K562 treated with DMSO at 1 percent for 24 hours (cell line): ENCODE results near the gene NDUFA3. TPM values are rescaled to one million over a fixed set of nuclear protein-coding genes. Genes with fewer than 3 reads are reported as not detected.

Experiments used
- total RNA-seq: library from RNA; unstranded; fragments of 300-600 nt; gene quantifications from 2 replicates; pipeline ENCODE4 v1.2.3, GENCODE V29; 2022; ENCODE audit warnings: low read depth; ENCODE audit not compliant: insufficient read depth

NDUFA3 gene
- 86.4 and 133 TPM in 2 replicates for total RNA-seq

DNA sequence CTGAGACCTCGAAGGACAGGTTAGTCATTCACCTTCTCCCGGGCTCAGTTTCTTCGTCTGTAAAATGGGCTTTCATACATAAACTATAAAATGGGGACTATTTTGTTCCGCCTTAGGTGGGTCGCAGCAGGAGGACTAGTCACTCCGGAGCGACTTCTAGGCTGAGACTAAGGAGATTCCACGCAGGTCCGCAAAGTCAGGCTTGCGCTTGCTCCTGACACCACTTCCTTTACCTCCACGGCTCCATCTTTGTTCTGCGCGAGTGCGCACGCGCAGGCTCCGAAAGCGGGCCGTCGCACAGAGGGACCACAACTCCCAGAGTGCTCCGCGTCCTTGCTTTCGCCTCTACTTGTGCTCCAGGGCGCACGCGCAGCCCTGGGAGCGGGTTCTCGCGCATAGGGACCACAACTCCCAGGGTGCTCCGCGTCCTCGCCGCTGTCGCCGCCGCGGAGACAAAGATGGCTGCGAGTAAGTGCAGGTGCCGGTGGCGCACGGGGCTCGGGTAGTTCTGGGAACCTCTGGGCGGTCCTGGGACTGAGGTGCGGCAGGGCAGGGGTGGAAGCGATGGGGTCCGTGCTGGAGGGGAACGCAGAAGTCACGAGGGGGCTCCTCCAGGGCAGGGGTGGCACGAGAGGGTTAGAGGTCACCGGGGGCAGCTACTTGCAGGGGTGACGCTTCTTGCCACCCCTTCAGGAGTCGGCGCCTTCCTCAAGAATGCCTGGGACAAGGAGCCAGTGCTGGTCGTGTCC lies at the start of gene NDUFA3:
Gene NDUFA3 (plus strand): TSS at position 435 of the 749 bp plus-strand sequence. CDS start 24 bp downstream, at position 459.

DNA sequence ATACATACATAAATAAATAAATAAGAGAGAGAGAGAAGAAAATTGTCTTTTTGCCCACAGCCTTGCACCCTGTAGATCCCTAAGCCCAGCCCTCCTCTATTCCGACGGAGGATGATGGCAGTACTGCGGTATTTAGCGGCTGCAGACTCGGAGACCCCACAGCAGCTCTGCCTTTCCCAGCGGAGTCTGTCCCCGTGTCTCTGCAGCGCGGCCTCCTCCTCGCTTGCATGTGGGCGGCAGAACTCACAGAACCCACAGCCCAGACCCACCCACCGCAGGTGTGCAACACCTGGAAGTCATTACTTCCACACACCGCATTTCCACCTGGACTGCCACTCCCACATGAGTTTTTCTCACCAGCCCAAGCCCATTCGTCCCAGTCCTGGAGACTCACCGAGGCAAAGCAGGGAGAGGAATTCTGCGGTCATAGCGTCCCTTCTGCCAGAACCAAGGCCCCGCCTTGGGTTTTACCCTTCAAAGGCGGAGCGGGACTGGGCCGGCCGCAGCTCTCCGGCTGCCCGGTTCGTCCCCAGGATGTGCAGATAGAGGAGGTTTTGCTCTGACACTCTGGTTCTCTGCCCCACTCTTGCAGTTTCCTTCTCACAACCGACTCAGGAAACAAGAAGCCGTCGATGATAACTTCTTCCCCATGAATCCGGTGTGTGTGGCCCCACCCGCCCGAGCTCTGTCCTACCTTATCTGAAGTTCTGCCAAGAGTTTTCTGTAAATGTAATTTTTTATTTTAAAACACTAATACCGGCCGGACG lies 39.1 kb upstream of the NDUFA3 start, which contains the start of gene VSTM1:
Gene VSTM1 (minus strand): TSS at position 548 of the 767 bp plus-strand sequence. CDS start 120 bp downstream, at position 428.

DNA sequence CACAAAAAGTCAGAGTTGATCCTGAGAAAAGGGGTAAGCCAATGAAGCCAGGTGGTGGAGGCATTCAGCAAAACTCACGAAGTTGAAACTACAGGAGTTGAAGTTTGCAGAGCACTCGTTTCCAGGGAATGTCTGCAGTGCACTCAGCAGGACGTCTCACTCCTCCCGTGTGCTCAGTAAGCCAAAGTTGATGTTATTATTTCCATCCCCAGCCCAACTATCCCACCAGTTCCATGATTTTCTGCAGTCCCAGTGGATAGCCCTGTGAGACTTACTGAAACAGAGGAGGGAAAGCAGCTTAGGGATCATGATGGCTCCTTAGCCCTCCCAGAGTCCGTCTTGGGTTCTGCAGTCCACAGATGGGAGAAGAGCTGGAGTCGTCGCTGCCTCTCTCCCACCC lies 21.6 kb upstream of the NDUFA3 start, which contains the start of gene TARM1:
Gene TARM1 (minus strand): TSS at position 334 of the 400 bp plus-strand sequence. CDS start 25 bp downstream, at position 309.

DNA sequence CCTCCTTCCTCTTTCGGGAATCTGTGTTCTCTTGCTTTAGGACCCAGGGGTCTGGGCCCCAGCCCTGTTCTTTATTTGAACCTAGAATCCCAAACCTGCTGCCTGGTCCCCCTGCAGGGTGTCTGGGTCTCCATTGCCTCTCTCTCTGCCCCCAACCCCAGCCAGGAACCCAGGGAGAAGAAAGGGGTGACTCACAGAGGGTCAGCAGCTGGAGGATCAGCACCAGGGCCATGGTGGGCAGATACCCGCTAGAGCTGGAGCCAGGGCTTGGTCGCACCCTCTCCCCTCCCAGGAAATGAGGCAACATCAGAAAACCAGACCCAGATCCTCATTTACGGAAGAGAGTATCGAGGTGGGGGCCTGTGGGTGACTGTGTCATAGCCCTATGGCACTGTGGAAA lies 2.1 kb upstream of the NDUFA3 start, which contains the start of gene OSCAR:
Gene OSCAR (minus strand): TSS at position 243 of the 400 bp plus-strand sequence. CDS start 11 bp downstream, at position 232.

DNA sequence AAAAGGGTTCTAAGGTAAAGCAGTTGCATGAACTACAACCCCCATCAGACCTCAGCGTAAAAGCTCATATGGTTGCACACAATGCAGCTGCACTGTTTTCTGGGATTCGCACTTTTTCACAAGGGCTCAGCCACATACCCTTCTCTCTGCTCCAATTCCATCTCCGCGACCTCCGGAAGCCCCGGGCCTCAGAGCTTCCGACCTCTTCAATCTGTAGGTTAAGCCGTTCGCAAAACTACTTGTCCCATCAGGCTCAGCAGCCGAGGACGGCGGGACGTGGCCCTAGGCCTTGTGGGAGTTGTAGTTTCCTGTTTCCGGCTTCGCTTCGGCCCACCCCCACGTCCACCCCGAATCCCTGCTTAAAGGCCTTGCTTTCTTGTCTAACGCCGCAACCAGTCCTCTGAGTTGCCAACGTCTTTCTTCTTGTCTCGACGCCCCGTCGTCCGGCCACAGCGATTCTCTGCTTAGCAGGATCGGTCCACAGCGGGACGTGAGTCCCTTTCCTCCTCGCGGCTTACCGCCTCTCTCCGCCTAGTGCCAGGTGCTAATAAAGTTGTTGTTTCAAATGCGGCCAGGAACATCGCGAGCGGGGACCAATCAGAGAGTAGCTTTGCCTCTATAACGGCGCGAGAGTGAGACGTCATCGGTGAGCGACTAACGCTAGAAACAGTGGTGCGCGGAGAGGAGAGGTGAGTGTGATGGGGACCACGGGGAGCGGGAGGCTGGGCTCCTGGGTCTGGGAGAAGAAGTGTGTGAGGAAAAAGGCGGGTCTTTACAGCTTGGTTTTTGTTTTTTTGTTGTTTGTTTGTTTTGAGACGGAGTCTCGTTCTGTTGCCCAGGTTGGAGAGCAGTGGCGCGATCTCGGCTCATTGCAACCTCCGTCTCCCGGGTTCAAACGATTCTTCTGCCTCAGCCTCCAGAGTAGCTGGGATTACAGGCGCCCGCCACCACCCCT lies 12.7 kb downstream of the NDUFA3 start, which contains the start of the genes PRPF31 and TFPT:
Gene PRPF31 (plus strand): TSS at position 646 of the 955 bp plus-strand sequence. CDS start 2,525 bp downstream, outside the sequence.
Gene TFPT (minus strand): TSS at position 549 of the 955 bp plus-strand sequence. CDS start 388 bp downstream, at position 161.

DNA sequence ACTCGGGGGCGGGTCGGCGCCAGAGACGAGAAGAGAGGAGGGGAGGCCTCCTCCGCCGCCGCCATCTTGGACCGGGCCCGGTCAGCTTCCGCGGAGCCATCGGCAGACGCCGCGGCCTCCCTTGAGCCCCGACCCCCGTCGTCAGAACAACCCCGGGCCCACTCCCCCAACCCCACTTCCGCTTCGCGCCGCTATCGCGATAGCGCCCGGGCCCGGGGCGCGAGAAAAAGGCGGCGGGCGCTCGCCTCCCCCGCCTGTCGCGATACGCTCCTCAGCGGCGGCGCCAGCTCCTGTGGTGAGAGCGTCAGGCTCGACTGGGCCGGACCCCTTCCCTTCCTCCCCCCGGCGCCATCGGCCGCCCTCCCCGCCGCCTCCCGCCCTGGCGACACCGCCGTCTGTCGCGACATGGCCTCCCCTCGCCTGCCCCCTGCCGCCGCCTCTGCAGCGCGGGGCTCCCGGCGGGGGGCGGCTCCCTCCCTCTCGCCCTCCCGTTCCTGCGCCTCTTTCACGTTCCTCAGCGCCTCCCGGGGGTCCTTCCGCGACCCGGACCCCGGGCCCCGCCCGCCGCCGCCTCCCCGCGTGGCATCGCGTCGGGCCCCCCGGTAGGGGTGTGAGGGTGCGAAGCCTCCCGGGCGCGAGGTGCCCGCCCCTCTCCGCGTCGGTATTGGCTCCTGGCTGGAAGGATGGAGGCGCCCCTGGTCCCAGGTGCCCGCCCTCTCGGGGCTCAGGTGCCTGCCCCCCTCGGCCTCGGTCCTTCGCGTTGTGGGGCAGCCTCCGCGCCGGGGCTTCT lies 35.2 kb downstream of the NDUFA3 start, which contains the start of gene CNOT3:
Gene CNOT3 (plus strand): TSS at position 64 of the 790 bp plus-strand sequence. CDS start 5,217 bp downstream, outside the sequence.

Other genes starting within 250 kb of the NDUFA3 start
- gene MYADM, start 235.0 kb upstream of the NDUFA3 start, total RNA-seq = 36.2 and 59.6 TPM in 2 replicates
- gene PRKCG, start 220.7 kb upstream of the NDUFA3 start, total RNA-seq = 0.08 TPM in 1 of 2 replicates, not detected in the other
- gene CACNG7, start 193.6 kb upstream of the NDUFA3 start, total RNA-seq = not detected in 2 replicates
- not detected in 2 replicates for gene CACNG8, start 139.9 kb upstream of the NDUFA3 start, total RNA-seq
- not detected in 2 replicates for gene CACNG6, start 111.2 kb upstream of the NDUFA3 start, total RNA-seq
- not detected in 2 replicates for gene VSTM1, start 39.0 kb upstream of the NDUFA3 start, total RNA-seq
- gene TARM1, start 21.5 kb upstream of the NDUFA3 start, total RNA-seq = not detected in 2 replicates
- gene OSCAR, start 2.1 kb upstream of the NDUFA3 start, total RNA-seq = 1.4 and 1.9 TPM in 2 replicates
- gene TFPT, start 12.8 kb downstream of the NDUFA3 start, total RNA-seq = 9.7 and 20.2 TPM in 2 replicates
- gene PRPF31, start 12.9 kb downstream of the NDUFA3 start, total RNA-seq = 90.1 and 106 TPM in 2 replicates
- gene CNOT3, start 34.9 kb downstream of the NDUFA3 start, total RNA-seq = 71.9 and 76.1 TPM in 2 replicates
- gene LENG1, start 56.9 kb downstream of the NDUFA3 start, total RNA-seq = 8.3 and 8.5 TPM in 2 replicates
- gene TMC4, start 70.3 kb downstream of the NDUFA3 start, total RNA-seq = 0.90 TPM in 1 of 2 replicates, not detected in the other
- 227 and 231 TPM in 2 replicates for gene MBOAT7, start 86.7 kb downstream of the NDUFA3 start, total RNA-seq
- 86.8 and 89.8 TPM in 2 replicates for gene TSEN34, start 88.5 kb downstream of the NDUFA3 start, total RNA-seq
- gene RPS9, start 98.0 kb downstream of the NDUFA3 start, total RNA-seq = 6,803 and 7,007 TPM in 2 replicates
- not detected in 2 replicates for gene LILRB3, start 120.2 kb downstream of the NDUFA3 start, total RNA-seq
- gene LILRA6, start 139.9 kb downstream of the NDUFA3 start, total RNA-seq = not detected in 2 replicates
- gene LILRB5, start 154.4 kb downstream of the NDUFA3 start, total RNA-seq = not detected in 2 replicates
- gene LILRB2, start 178.3 kb downstream of the NDUFA3 start, total RNA-seq = not detected in 2 replicates
- not detected in 2 replicates for gene LILRA5, start 210.3 kb downstream of the NDUFA3 start, total RNA-seq
- not detected in 2 replicates for gene LILRA4, start 236.3 kb downstream of the NDUFA3 start, total RNA-seq